GM12873 (cell line): ENCODE results near the gene TMEM9B.

Experiments
- TF ChIP-seq, protein P1 (sequence below): IDR thresholded peaks from 2 replicates; pipeline ENCODE4 v1.5.1; 2012; ENCODE audit warnings: low read depth, mild to moderate bottlenecking, moderate library complexity, low read length, control low read depth; ENCODE audit not compliant: insufficient read depth; ENCODE audit errors: missing control alignments

The TMEM9B gene

DNA sequence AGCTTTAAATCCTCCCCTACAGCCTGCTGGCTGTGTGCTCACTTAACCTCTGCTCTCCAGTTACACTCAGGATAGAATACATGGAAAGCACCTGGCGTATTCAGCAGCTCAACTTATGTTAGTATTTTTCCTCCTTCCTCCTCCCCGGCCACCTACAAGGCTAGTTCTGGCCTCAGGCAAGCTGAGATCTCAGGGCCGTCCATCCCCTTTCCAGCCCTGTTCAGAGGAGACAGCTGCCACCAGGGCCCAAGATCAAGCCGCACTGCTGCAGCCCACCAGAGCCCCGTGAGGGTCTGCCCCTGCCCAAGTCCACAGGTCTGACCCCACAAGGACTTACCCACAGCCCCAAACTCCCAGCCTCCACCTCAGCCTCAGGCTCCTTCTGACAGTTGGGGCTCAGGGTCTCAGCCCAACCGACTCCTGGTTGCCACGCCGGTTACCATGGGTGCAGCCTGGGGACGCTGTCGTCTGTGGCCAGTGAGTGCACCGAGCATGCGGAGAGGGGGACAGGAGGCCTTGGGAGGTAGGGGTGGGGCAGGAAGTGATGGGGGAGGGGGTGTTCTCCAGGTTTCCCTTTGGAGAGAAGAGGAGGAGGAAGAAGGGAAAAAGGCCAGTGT is 31.6 kb downstream of the TMEM9B start, which contains the start of gene C11orf16:
Gene C11orf16, minus strand, starts transcription at position 384 of the 617 bp plus-strand sequence. CDS start 639 bp downstream, outside the sequence.
- TF ChIP-seq, protein P1, sequence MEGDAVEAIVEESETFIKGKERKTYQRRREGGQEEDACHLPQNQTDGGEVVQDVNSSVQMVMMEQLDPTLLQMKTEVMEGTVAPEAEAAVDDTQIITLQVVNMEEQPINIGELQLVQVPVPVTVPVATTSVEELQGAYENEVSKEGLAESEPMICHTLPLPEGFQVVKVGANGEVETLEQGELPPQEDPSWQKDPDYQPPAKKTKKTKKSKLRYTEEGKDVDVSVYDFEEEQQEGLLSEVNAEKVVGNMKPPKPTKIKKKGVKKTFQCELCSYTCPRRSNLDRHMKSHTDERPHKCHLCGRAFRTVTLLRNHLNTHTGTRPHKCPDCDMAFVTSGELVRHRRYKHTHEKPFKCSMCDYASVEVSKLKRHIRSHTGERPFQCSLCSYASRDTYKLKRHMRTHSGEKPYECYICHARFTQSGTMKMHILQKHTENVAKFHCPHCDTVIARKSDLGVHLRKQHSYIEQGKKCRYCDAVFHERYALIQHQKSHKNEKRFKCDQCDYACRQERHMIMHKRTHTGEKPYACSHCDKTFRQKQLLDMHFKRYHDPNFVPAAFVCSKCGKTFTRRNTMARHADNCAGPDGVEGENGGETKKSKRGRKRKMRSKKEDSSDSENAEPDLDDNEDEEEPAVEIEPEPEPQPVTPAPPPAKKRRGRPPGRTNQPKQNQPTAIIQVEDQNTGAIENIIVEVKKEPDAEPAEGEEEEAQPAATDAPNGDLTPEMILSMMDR = no peak

DNA sequence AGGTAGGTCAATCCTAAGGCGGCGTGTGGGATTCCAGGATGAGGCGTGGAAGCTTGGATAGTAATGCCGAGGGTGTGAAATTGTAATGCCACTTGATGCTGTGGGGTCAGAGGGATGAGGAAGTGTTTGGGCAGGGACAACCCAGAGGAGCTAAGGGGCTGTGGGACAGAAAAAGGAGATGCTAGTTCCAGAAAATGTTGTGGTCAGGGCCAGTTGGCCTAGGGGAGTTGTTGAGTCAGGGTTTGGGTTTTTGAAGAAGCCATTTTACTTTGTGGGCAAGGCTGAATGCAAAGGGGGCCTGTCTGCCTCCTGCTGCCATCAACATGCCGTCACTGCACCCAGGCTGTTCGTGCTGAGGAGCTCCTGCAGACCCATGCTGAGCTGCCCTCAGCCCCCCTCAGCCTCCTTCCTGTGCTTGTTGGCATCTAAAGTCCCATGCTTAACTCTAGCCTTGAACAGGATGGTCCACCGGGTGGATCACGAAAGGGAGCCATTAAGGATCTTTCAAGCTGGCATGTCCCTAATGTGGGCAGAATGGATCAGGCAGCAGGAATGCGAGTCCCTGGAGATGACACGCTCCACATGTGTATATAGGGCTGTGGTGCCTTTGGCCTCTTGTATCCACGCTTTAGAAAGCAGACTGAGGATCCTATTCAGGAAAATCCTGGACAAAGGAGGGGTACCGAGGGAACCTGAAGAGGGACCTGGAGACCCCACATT is 33.6 kb downstream of the TMEM9B start:
- TF ChIP-seq, protein P1 = no peak

DNA sequence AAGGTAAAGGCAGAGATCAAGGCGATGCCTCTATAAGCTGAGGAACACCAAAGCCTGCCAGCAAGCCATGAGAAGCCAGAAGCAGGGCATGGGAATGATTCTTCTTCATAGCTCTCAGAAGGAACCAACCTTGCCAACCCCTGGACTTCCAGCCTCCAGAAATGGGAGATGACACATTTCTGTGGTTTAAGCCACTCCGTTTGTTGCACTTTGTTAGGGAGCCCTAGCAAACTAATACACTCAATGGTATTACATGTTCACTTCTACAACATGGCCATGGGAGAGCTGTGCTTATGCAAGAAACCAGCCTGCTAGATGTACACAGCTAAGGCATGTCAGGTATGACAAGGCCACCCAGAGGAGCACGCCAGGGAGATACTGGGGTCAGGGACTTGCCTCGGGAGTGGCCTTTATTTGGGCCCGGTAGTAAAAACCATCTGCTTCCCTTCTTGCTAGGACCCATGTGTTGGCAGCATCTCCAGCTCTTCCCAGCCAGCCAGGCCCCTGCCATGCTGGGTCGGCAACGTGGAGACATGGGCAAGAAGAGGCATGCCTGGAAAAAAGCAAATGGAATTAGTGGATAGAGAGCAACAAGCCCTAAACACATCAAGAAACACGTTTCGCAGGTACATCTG is 35.1 kb downstream of the TMEM9B start:
- TF ChIP-seq, protein P1 = no peak

DNA sequence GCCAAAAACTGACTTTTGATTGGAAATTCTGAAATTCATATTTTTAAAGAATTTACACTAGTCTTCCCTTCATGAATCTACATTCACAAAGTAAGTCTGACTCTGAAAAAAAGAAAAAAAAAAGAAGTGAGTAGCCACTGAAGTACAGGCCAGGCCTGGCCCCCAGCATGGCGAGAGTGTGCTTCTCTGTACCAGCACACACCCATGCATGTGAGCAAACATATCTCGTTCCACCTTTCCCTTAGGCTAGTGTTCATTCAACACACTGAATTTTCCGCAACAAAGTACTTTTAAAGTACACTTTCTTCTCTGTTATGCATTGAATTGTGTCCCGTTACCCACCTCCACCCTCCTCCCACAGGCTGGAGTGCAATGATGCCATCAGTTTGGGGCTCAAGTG is 36.0 kb downstream of the TMEM9B start:
- TF ChIP-seq, protein P1 = no peak

DNA sequence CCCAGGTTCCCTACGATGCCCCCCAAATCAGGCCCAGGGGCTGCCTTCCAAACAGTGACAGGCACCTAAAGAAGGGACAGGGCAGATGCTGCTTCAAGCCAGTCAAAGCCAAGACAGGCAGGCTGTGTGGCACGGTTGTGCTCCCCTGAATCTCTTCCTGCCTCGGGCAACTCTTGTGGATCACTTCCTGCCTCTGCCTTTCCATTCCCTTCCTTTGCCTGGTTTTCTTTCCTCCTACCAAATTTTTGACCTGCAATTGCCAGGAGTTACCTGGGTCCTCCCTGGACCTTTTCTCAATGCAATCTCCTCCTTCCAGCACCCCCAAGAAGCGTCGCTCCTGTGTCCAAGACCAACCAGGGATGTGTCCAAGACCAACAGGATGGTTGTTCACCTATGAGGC is 37.0 kb downstream of the TMEM9B start:
- TF ChIP-seq, protein P1 = no peak

DNA sequence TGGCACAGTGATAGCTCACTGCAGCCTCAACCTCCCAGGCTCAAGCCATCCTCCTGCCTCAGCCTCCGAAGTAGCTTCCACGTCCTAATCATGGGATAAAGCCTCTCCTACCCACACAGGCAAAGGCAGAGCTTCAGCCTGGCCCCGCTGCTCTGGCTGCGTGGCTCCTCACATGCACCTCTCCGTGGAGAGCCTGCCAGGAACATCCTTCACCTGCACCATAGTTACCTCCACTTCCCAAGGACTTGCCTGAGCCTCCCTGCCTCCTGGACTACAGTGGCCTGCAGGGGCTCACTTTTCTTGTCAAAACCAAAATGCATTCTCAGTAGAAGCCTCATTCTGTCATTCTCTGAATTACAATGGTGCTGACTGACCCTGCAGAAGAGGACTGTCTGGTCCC is 38.0 kb downstream of the TMEM9B start:
- TF ChIP-seq, protein P1 = no peak

DNA sequence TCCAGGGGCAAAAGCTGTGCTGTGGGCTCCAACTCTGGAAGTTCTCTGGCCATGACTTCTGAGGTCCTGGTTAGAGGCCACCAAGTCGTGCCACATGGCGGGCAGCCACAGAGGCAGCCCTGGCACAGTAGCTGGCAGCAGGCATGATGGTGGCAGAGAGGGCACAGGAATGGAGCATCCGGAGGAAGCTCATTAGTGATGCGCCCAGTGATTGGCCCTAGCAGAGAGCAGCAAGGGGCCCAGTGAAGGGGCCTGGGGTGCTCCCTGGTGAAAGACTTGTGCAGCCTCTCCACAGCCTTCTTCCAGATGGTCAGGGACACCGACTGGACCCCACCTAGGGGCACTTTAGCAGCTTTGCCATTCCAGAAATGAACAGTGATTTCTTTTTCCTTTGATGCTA is 38.5 kb downstream of the TMEM9B start:
- TF ChIP-seq, protein P1 = no peak
